ENCODE measurements around the gene RIOK3.
"Not testable (repeated sequence)": the region's sequence is repeated elsewhere in the genome, so short reads cannot be mapped to it uniquely, and the experiment has no call there.

The RIOK3 gene

DNA sequence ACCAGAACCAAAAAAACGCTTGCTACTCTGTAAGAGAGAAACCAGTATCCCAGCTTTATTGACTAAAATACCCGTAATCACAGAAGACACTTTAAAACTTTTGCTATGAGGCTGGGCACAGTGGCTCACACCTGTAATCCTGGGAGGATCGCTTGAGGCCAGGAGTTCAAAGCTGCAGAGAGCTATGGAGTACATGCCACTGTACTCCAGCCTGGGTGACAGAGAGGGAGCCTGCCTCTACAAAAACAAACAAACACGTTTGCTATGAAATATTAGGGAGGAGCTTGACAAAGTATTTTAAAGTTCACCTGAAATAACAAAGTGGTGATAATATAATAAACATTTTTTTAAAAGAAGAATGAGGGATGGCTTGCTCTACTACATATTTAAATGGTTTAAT lies 28.5 kb upstream of the RIOK3 start:
- H3K36me3 ChIP-seq (ENCODE audit: control insufficient read depth, insufficient read depth, low read length): no peaks in the 10 kb centered on the region
- H3K9me3 ChIP-seq (ENCODE audit: control insufficient read depth, low read length): no peaks in the 10 kb centered on the region
- no peaks in the 10 kb centered on the region for H3K27me3 ChIP-seq (replicated peaks; ENCODE audit: control insufficient read depth, insufficient read depth, low read length, poor library complexity, severe bottlenecking)
- H3K27ac ChIP-seq (ENCODE audit: insufficient read depth, low read length, poor library complexity, severe bottlenecking): no peak overlapping the region
- H3K4me3 ChIP-seq (ENCODE audit: insufficient read depth, low read depth, low read length, poor library complexity, severe bottlenecking): no peak overlapping the region
- no peak for DNase-seq
- no peaks in the 10 kb centered on the region for H3K4me1 ChIP-seq (ENCODE audit: control insufficient read depth, insufficient read depth, low read length, poor library complexity, severe bottlenecking)

DNA sequence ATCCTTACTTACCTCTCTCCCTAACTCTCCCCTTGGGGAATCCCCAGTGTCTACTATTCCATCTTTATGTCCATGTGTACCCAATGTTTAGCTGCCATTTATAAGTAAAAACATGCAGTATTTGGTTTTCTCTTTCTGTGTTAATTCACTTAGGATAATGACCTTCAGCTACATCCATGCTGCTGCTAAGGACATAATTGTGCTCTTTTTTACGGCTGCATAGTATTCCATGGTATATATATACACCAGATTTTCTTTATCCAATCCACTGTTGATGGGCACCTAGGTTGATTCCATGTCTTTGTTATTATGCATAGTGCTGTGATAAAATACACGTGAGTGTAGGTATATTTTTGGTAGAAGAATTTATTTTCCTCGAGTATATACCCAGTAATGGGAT lies 24.3 kb upstream of the RIOK3 start:
- H3K4me3 ChIP-seq (ENCODE audit: insufficient read depth, low read depth, low read length, poor library complexity, severe bottlenecking): no peak overlapping the region
- H3K9me3 ChIP-seq (ENCODE audit: control insufficient read depth, low read length): no peaks in the 10 kb centered on the region
- no peaks in the 10 kb centered on the region for H3K27me3 ChIP-seq (replicated peaks; ENCODE audit: control insufficient read depth, insufficient read depth, low read length, poor library complexity, severe bottlenecking)

DNA sequence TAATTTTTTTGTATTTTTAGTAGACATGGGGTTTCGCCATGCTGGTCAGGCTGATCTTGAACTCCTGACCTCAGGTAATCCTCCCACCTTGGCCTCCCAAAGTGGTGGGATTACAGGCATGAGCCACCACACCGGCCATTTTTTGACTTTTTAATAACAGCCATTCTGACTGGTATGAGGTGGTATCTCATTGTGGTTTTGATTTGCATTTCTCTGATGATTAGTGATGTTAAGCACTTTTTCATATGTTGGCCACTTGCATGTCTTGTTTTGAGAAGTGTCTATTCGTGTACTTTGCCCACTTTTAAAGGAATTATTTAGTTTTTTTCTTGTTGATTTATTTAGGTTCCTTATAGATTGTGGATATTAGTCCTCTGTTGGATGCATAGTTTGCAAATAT lies 23.5 kb upstream of the RIOK3 start:
- H3K27ac ChIP-seq (ENCODE audit: insufficient read depth, low read length, poor library complexity, severe bottlenecking); H3K27me3 ChIP-seq (replicated peaks; ENCODE audit: control insufficient read depth, insufficient read depth, low read length, poor library complexity, severe bottlenecking); H3K4me3 ChIP-seq (ENCODE audit: insufficient read depth, low read depth, low read length, poor library complexity, severe bottlenecking); H3K4me1 ChIP-seq (ENCODE audit: control insufficient read depth, insufficient read depth, low read length, poor library complexity, severe bottlenecking); DNase-seq; H3K36me3 ChIP-seq (ENCODE audit: control insufficient read depth, insufficient read depth, low read length); H3K9me3 ChIP-seq (ENCODE audit: control insufficient read depth, low read length): not testable (repeated sequence)

More for the DNA sequence above, 24.3 kb upstream of the RIOK3 start:
- H3K36me3 ChIP-seq (ENCODE audit: control insufficient read depth, insufficient read depth, low read length): no peaks in the 10 kb centered on the region
- H3K27ac ChIP-seq (ENCODE audit: insufficient read depth, low read length, poor library complexity, severe bottlenecking): no peak overlapping the region
- no peak for DNase-seq
- no peaks in the 10 kb centered on the region for H3K4me1 ChIP-seq (ENCODE audit: control insufficient read depth, insufficient read depth, low read length, poor library complexity, severe bottlenecking)

DNA sequence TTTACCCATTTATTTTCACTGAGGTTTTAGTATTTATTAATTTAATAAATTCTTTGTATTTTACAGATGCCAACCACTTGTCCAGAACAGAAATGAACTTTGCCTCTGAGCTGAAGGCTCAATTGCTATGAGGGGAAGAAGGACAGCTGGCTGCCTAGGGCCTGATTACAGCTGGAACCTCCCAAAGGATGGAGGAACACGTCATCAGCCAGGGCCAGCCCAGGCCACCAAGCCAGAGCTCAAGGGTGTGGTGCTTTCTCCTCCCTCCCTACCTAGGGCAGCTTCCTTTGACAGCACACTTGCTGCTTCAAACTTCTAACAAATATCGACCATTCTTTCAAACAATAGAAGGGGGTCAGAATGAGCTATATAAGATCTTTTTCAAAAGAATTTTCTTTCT lies 19.7 kb upstream of the RIOK3 start:
- peaks cover 4% of the 10 kb centered on the region for H3K4me1 ChIP-seq (ENCODE audit: control insufficient read depth, insufficient read depth, low read length, poor library complexity, severe bottlenecking)
- no peak overlapping the region for H3K27ac ChIP-seq (ENCODE audit: insufficient read depth, low read length, poor library complexity, severe bottlenecking)
- no peak for DNase-seq
- no peak overlapping the region for H3K4me3 ChIP-seq (ENCODE audit: insufficient read depth, low read depth, low read length, poor library complexity, severe bottlenecking)
- no peaks in the 10 kb centered on the region for H3K27me3 ChIP-seq (replicated peaks; ENCODE audit: control insufficient read depth, insufficient read depth, low read length, poor library complexity, severe bottlenecking)
- H3K9me3 ChIP-seq (ENCODE audit: control insufficient read depth, low read length): no peaks in the 10 kb centered on the region
- no peaks in the 10 kb centered on the region for H3K36me3 ChIP-seq (ENCODE audit: control insufficient read depth, insufficient read depth, low read length)

DNA sequence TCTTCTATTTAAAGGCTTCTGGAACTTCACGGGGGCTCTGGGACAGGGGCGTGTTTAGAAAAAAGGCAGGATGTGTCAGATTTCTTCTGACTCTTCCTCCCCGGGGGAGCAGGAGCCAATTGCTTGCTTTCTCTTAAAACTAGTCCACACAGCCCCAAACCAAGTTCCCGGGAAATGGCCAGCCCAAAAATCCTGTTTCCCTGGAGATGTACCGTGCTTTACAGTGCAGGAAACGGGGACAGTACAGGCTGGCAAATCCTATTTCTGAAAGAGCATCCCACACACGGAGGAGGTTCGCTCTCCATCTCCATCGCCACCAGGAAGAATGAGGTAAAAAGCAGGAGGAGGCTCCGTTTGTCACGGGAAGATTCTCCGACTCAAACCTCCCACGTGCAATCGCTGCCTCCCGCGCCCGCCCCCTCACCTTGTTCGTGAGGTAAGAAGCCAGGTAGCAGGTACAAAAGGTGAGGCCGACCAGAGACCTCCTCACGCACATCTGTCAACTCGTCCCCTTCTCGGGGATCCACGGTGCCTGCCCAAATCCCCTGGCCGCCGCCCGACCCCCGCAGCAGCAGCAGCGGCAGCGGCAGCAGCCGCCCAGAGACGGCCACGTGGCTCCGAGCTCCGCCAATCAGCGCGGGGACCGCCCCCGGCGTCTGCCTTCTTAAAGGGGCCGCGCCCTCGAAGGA lies 15.6 kb upstream of the RIOK3 start:
- Histone ChIP-seq H3K36me3 (ENCODE audit: control insufficient read depth, insufficient read depth, low read length) (no peaks in the 10 kb centered on the region), H3K4me3 (ENCODE audit: insufficient read depth, low read depth, low read length, poor library complexity, severe bottlenecking) (peak overlapping the region; percentile 73), H3K9me3 (ENCODE audit: control insufficient read depth, low read length) (no peaks in the 10 kb centered on the region), H3K4me1 (ENCODE audit: control insufficient read depth, insufficient read depth, low read length, poor library complexity, severe bottlenecking) (peaks cover 4% of the 10 kb centered on the region), H3K27ac (ENCODE audit: insufficient read depth, low read length, poor library complexity, severe bottlenecking) (no peak overlapping the region), H3K27me3 (replicated peaks; ENCODE audit: control insufficient read depth, insufficient read depth, low read length, poor library complexity, severe bottlenecking) (no peaks in the 10 kb centered on the region)
- DNase-seq: peak; percentile 42 to 72 (median 61)

DNA sequence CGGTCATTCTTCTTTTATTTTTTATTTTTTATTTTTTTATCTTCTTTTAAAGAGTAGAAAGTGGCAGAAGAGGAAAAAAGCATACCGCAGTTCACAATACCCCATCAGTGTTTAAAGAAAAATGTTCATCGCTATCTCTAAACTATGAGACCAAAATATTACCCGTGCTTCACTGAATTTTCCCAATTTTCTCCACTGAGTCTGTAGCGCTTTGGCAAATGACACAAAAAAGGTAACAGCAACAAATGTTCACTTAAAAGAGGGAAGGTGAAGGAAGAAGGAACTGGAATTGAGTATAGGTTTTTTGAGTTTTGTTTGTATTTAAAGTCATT lies 15.1 kb upstream of the RIOK3 start:
- Histone ChIP-seq H3K36me3 (ENCODE audit: control insufficient read depth, insufficient read depth, low read length) (no peaks in the 10 kb centered on the region), H3K4me3 (ENCODE audit: insufficient read depth, low read depth, low read length, poor library complexity, severe bottlenecking) (peak overlapping the region; percentile 73), H3K27me3 (replicated peaks; ENCODE audit: control insufficient read depth, insufficient read depth, low read length, poor library complexity, severe bottlenecking) (no peaks in the 10 kb centered on the region), H3K9me3 (ENCODE audit: control insufficient read depth, low read length) (no peaks in the 10 kb centered on the region), H3K4me1 (ENCODE audit: control insufficient read depth, insufficient read depth, low read length, poor library complexity, severe bottlenecking) (peaks cover 4% of the 10 kb centered on the region), H3K27ac (ENCODE audit: insufficient read depth, low read length, poor library complexity, severe bottlenecking) (no peak overlapping the region)
- DNase-seq: no peak

DNA sequence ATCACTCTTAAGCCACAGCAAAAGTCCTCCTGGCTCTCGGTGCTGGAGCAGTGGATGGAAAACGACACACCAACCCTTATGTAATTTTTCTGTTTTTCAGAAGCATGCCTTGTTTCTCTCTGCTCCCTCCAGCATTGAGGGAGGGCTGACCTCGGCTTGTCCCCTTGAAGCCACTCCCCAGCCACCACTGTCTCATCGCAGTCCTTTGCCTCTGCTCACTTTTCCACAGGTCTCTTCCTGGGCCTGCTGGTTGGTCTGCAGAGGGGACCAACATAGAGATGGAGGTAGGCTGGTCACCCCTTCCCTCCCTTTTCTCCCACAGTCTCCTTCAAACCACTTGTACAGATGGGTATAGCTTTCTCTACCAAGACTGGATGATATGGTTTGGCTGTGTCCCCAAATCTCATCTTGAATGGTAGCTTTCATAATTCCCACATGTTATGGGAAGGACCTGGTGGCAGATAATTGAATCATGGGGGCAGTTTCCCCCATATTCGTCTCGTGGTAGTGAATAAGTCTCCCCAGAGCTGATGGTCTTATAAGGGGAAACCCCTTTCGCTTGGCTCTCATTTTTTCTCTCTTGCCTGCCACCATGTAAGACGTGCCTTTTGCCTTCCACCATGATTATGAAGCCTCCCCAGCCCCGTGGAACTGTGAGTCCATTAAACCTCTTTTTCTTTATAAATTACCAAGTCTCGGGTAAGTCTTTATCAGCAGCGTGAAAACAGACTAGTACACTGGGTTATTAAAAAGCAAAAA lies 14.3 kb upstream of the RIOK3 start:
- Histone ChIP-seq H3K27me3 (replicated peaks; ENCODE audit: control insufficient read depth, insufficient read depth, low read length, poor library complexity, severe bottlenecking) (no peaks in the 10 kb centered on the region), H3K27ac (ENCODE audit: insufficient read depth, low read length, poor library complexity, severe bottlenecking) (no peak overlapping the region), H3K9me3 (ENCODE audit: control insufficient read depth, low read length) (no peaks in the 10 kb centered on the region), H3K36me3 (ENCODE audit: control insufficient read depth, insufficient read depth, low read length) (no peaks in the 10 kb centered on the region), H3K4me1 (ENCODE audit: control insufficient read depth, insufficient read depth, low read length, poor library complexity, severe bottlenecking) (peaks cover 4% of the 10 kb centered on the region), H3K4me3 (ENCODE audit: insufficient read depth, low read depth, low read length, poor library complexity, severe bottlenecking) (peak overlapping the region; percentile 73)
- no peak for DNase-seq

DNA sequence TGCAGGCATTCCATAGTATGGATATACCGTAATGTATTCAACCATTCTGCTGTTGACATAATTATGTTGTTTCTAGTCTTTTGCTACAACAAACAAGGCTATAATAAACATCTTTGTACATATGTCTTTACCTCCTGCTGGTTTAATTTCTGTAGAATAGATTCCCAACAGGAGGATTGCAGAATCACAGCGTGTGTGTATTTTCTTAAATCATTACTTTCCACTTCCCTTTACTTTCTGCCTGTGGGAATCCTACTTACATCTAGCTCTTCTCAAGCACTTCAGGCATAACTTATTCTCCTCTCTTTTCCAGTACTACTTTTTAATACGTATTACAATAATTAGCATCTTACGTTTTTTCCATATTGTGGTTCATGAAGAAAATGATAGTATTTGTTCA lies 13.0 kb upstream of the RIOK3 start:
- no peak overlapping the region for H3K27ac ChIP-seq (ENCODE audit: insufficient read depth, low read length, poor library complexity, severe bottlenecking)
- H3K4me1 ChIP-seq (ENCODE audit: control insufficient read depth, insufficient read depth, low read length, poor library complexity, severe bottlenecking): peaks cover 4% of the 10 kb centered on the region
- no peaks in the 10 kb centered on the region for H3K9me3 ChIP-seq (ENCODE audit: control insufficient read depth, low read length)
- DNase-seq: no peak
- no peaks in the 10 kb centered on the region for H3K27me3 ChIP-seq (replicated peaks; ENCODE audit: control insufficient read depth, insufficient read depth, low read length, poor library complexity, severe bottlenecking)
- H3K36me3 ChIP-seq (ENCODE audit: control insufficient read depth, insufficient read depth, low read length): no peaks in the 10 kb centered on the region
- H3K4me3 ChIP-seq (ENCODE audit: insufficient read depth, low read depth, low read length, poor library complexity, severe bottlenecking): no peak overlapping the region

DNA sequence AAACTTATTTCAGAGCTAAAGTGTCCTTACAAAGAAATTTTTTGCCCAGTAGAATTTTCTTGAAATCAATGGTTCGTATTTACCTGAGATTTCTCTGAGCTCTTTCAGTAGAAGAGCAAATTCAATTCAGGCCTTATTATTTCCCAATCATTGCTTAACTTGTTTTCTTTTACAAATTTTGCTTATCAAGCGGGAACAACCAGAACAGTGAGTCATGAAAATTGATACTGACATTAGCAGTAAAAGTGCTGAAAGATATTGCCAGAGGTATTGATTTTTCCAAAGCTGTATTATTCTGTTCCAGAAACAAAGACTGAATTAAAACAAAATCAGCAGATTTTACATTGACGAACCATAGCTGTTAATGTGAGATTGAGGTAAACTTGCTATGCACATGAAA lies 10.1 kb upstream of the RIOK3 start:
- Histone ChIP-seq H3K27me3 (replicated peaks; ENCODE audit: control insufficient read depth, insufficient read depth, low read length, poor library complexity, severe bottlenecking) (no peaks in the 10 kb centered on the region), H3K4me3 (ENCODE audit: insufficient read depth, low read depth, low read length, poor library complexity, severe bottlenecking) (no peak overlapping the region), H3K36me3 (ENCODE audit: control insufficient read depth, insufficient read depth, low read length) (no peaks in the 10 kb centered on the region), H3K4me1 (ENCODE audit: control insufficient read depth, insufficient read depth, low read length, poor library complexity, severe bottlenecking) (no peaks in the 10 kb centered on the region), H3K27ac (ENCODE audit: insufficient read depth, low read length, poor library complexity, severe bottlenecking) (no peak overlapping the region), H3K9me3 (ENCODE audit: control insufficient read depth, low read length) (no peaks in the 10 kb centered on the region)
- no peak for DNase-seq

DNA sequence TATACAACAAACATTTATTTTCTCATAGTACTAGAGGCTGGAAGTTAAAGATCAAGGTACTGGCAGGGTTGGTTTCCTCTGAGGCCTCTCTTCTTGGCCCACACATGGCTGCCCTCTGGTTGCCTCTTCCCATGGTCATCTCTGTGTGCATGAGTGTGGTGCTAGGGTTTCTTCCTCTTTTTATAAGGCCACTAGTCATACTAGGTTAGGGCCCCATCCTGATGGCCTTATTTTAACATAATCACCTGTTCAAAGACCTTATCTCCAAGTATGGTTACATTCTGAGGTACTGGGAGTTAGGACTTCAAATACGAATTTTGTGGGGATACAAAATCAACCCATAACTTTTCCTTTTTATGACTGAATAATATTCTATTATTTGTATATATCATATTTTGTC lies 4.8 kb upstream of the RIOK3 start:
- H3K4me1 ChIP-seq (ENCODE audit: control insufficient read depth, insufficient read depth, low read length, poor library complexity, severe bottlenecking): no peaks in the 10 kb centered on the region
- H3K27me3 ChIP-seq (replicated peaks; ENCODE audit: control insufficient read depth, insufficient read depth, low read length, poor library complexity, severe bottlenecking): no peaks in the 10 kb centered on the region

More for the DNA sequence above, 4.8 kb upstream of the RIOK3 start:
- Histone ChIP-seq H3K9me3 (ENCODE audit: control insufficient read depth, low read length) (no peaks in the 10 kb centered on the region), H3K36me3 (ENCODE audit: control insufficient read depth, insufficient read depth, low read length) (no peaks in the 10 kb centered on the region), H3K4me3 (ENCODE audit: insufficient read depth, low read depth, low read length, poor library complexity, severe bottlenecking) (no peak overlapping the region), H3K27ac (ENCODE audit: insufficient read depth, low read length, poor library complexity, severe bottlenecking) (no peak overlapping the region)
- DNase-seq: no peak
